Activated T-cell treated with anti-CD3 and anti-CD28 coated beads, Interleukin-2, amount 50 U/mL, for 4 hours (primary cell): ENCODE data around the gene INTS11. TPM values are rescaled to one million over a fixed set of nuclear protein-coding genes. Genes with fewer than 3 reads are reported as not detected.

ENCODE experiments used
- ATAC-seq, 2 donors: fragments of 200-7000 bp; cut with Tn5 transposase; one replicate each; pipeline ENCODE4 v1.10.0; 2021
- DNase-seq: peaks from one replicate; pipeline ENCODE4 v3.0.0-alpha.2; 2020
- H3K27me3 Mint-ChIP-seq: one replicate; pipeline ENCODE4 v1.8.0; 2021; ENCODE audit warnings: low read depth, mixed read lengths
- H3K36me3 Mint-ChIP-seq: one replicate; pipeline ENCODE4 v1.8.0; 2022; ENCODE audit warnings: mixed read lengths; ENCODE audit not compliant: insufficient read depth
- H3K4me1 Mint-ChIP-seq: one replicate; pipeline ENCODE4 v1.8.0; 2021; ENCODE audit warnings: low read depth, mixed read lengths
- H3K4me3 Mint-ChIP-seq: one replicate; pipeline ENCODE4 v1.8.0; 2021; ENCODE audit warnings: mild to moderate bottlenecking, moderate library complexity, mixed read lengths
- H3K9me3 Mint-ChIP-seq: one replicate; pipeline ENCODE4 v1.8.0; 2021; ENCODE audit warnings: mixed read lengths
- total RNA-seq, 3 donors: library from RNA; stranded (reverse); gene quantifications; one replicate each; pipeline ENCODE4 v1.2.1, GENCODE V29; 2021

INTS11 gene
- total RNA-seq, 3 donors from 2014 or later, result 164 to 181 (median 172) TPM

- Mint-ChIP-seq H3K9me3 (no peaks in the 10 kb centered on the region), H3K27me3 (peaks cover 30% of the 10 kb centered on the region), H3K4me3 (peak overlapping the region; percentile 56), H3K4me1 (peaks cover 11% of the 10 kb centered on the region), H3K36me3 (no peaks in the 10 kb centered on the region)
- ATAC-seq, result no peak
- DNase-seq, result no peak
Measured at GRCh38 chr1:1352786-1353388, 28.4 kb upstream of the INTS11 start.

GRCh38 chr1:1351511-1352427 is 27.3 kb upstream of the INTS11 start:
- ATAC-seq, result no peak
- Mint-ChIP-seq H3K4me3 (peak overlapping the region; percentile 56), H3K4me1 (peaks cover 21% of the 10 kb centered on the region), H3K9me3 (no peaks in the 10 kb centered on the region), H3K36me3 (no peaks in the 10 kb centered on the region), H3K27me3 (peaks cover 19% of the 10 kb centered on the region)
- DNase-seq, result no peak

GRCh38 chr1:1349256-1350012 is 25.0 kb upstream of the INTS11 start, which contains the start of gene DVL1:
Gene DVL1, minus strand, starts transcription at chr1:1349418. Its CDS starts 353 bp downstream, at chr1:1349065.
- DNase-seq (peak; percentile 69), ATAC-seq (peak; percentile 81 to 83)
- Mint-ChIP-seq H3K9me3 (no peaks in the 10 kb centered on the region), H3K4me3 (peak within 1 kb of the TSS; percentile 81), H3K4me1 (peaks cover 34% of the 10 kb centered on the region), H3K27me3 (peaks cover 18% of the 10 kb centered on the region), H3K36me3 (no peaks in the 10 kb centered on the region)

- H3K4me3 Mint-ChIP-seq, result peak overlapping the region; percentile 81
- no peaks in the 10 kb centered on the region for H3K9me3 Mint-ChIP-seq
- H3K4me1 Mint-ChIP-seq, result peaks cover 33% of the 10 kb centered on the region
- ATAC-seq, result peak; percentile 39 to 41
- no peaks in the 10 kb centered on the region for H3K36me3 Mint-ChIP-seq
- peaks cover 14% of the 10 kb centered on the region for H3K27me3 Mint-ChIP-seq
- DNase-seq, result no peak
Measured at GRCh38 chr1:1348420-1349255, 24.2 kb upstream of the INTS11 start.

GRCh38 chr1:1347663-1348419 is 23.4 kb upstream of the INTS11 start:
- ATAC-seq (no peak), DNase-seq (no peak)
- Mint-ChIP-seq H3K27me3 (peaks cover 9% of the 10 kb centered on the region), H3K4me3 (peak overlapping the region; percentile 81), H3K36me3 (no peaks in the 10 kb centered on the region), H3K4me1 (peaks cover 31% of the 10 kb centered on the region), H3K9me3 (no peaks in the 10 kb centered on the region)

GRCh38 chr1:1347026-1347595 is 22.7 kb upstream of the INTS11 start:
- peaks cover 25% of the 10 kb centered on the region for H3K4me1 Mint-ChIP-seq
- H3K27me3 Mint-ChIP-seq, result peaks cover 2% of the 10 kb centered on the region
- no peaks in the 10 kb centered on the region for H3K9me3 Mint-ChIP-seq
- no peak for DNase-seq
- H3K4me3 Mint-ChIP-seq, result peak overlapping the region; percentile 81
- no peak for ATAC-seq
- H3K36me3 Mint-ChIP-seq, result no peaks in the 10 kb centered on the region

GRCh38 chr1:1346501-1346890 is 22.0 kb upstream of the INTS11 start:
- no peaks in the 10 kb centered on the region for H3K36me3 Mint-ChIP-seq
- ATAC-seq, result no peak
- no peaks in the 10 kb centered on the region for H3K27me3 Mint-ChIP-seq
- no peaks in the 10 kb centered on the region for H3K9me3 Mint-ChIP-seq
- no peak for DNase-seq
- peaks cover 23% of the 10 kb centered on the region for H3K4me1 Mint-ChIP-seq
- H3K4me3 Mint-ChIP-seq, result peak overlapping the region; percentile 81

- peaks cover 23% of the 10 kb centered on the region for H3K4me1 Mint-ChIP-seq
- no peak overlapping the region for H3K4me3 Mint-ChIP-seq
- no peaks in the 10 kb centered on the region for H3K9me3 Mint-ChIP-seq
- DNase-seq, result no peak
- no peaks in the 10 kb centered on the region for H3K27me3 Mint-ChIP-seq
- H3K36me3 Mint-ChIP-seq, result peaks cover 4% of the 10 kb centered on the region
- no peak for ATAC-seq
Measured at GRCh38 chr1:1345860-1346500, 21.5 kb upstream of the INTS11 start.

GRCh38 chr1:1345384-1345783 is 20.9 kb upstream of the INTS11 start:
- no peaks in the 10 kb centered on the region for H3K9me3 Mint-ChIP-seq
- peaks cover 23% of the 10 kb centered on the region for H3K4me1 Mint-ChIP-seq
- peaks cover 4% of the 10 kb centered on the region for H3K36me3 Mint-ChIP-seq
- H3K4me3 Mint-ChIP-seq, result no peak overlapping the region
- H3K27me3 Mint-ChIP-seq, result no peaks in the 10 kb centered on the region
- no peak for ATAC-seq
- DNase-seq, result no peak

GRCh38 chr1:1344655-1345361 is 20.3 kb upstream of the INTS11 start:
- H3K4me1 Mint-ChIP-seq, result peaks cover 23% of the 10 kb centered on the region
- no peaks in the 10 kb centered on the region for H3K27me3 Mint-ChIP-seq
- H3K36me3 Mint-ChIP-seq, result peaks cover 4% of the 10 kb centered on the region
- DNase-seq (peak; percentile 57), ATAC-seq (peak; percentile 44 to 54)
- H3K9me3 Mint-ChIP-seq, result no peaks in the 10 kb centered on the region
- H3K4me3 Mint-ChIP-seq, result no peak overlapping the region

GRCh38 chr1:1343811-1344421 is 19.5 kb upstream of the INTS11 start:
- no peak overlapping the region for H3K4me3 Mint-ChIP-seq

More at GRCh38 chr1:1343811-1344421, 19.5 kb upstream of the INTS11 start:
- Mint-ChIP-seq H3K27me3 (no peaks in the 10 kb centered on the region), H3K4me1 (peaks cover 23% of the 10 kb centered on the region), H3K36me3 (peaks cover 4% of the 10 kb centered on the region), H3K9me3 (no peaks in the 10 kb centered on the region)
- DNase-seq (no peak), ATAC-seq (no peak)
